IMR-90 (cell line): ENCODE data around the gene NCKAP5. TPM values are rescaled to one million over a fixed set of nuclear protein-coding genes. Genes with fewer than 3 reads are reported as not detected.

Experiments used
- ATAC-seq: fragments of 200-7000 bp; cut with Tn5 transposase; 2 replicates; pipeline ENCODE4 v1.9.1; 2020; ENCODE audit warnings: low read depth, mild to moderate bottlenecking, moderate library complexity
- BruUV-seq: library from RNA; stranded (reverse); fragments of 400-500 nt; replicated peaks from 2 replicates; lab custom pipeline; 2021; lab: Mats Ljungman, UMichigan
- CTCF ChIA-PET: fragments of 300-600 bp; formaldehyde crosslinking; extraction: SDS; loops from one replicate; lab custom pipeline; 2021; ENCODE audit warnings: antibody characterized with exemption; lab: Yijun Ruan, JAX
- POLR2A ChIA-PET: fragments of 300-600 bp; sonication (Branson Sonifier 250); formaldehyde crosslinking; loops from one replicate; lab custom pipeline; 2022; ENCODE audit warnings: antibody characterized with exemption; ENCODE audit not compliant: unreplicated experiment; lab: Charles Lee
- DNase-seq: peaks from one replicate; pipeline ENCODE4 v3.0.0; 2013
- H2AFZ ChIP-seq: replicated peaks from 2 replicates; pipeline ENCODE3; 2013; ENCODE audit warnings: low read length, mild to moderate bottlenecking; ENCODE audit not compliant: poor library complexity
- H2AK5ac ChIP-seq: 2 replicates; pipeline ENCODE4 v1.6.1; 2013; ENCODE audit warnings: low read depth, low read length, inconsistent platforms
- H2AK9ac ChIP-seq: replicated peaks from 2 replicates; pipeline ENCODE3; 2013; ENCODE audit warnings: mild to moderate bottlenecking, low read depth, low read length, moderate library complexity; ENCODE audit not compliant: poor library complexity
- H2BK120ac ChIP-seq: 2 replicates; pipeline ENCODE4 v1.6.1; 2013; ENCODE audit warnings: low read depth, low read length, inconsistent platforms
- H2BK15ac ChIP-seq: 3 replicates; pipeline ENCODE4 v1.6.1; 2013; ENCODE audit warnings: low read depth, low read length, inconsistent platforms
- H2BK20ac ChIP-seq: 2 replicates; pipeline ENCODE4 v1.6.1; 2013; ENCODE audit warnings: low read depth, mild to moderate bottlenecking, inconsistent platforms, low read length, moderate library complexity
- H2BK5ac ChIP-seq: 2 replicates; pipeline ENCODE4 v1.6.1; 2013; ENCODE audit warnings: mild to moderate bottlenecking, low read depth, low read length, inconsistent platforms; ENCODE audit not compliant: poor library complexity, severe bottlenecking
- H3K14ac ChIP-seq: replicated peaks from 2 replicates; pipeline ENCODE4 v1.6.1; 2013; ENCODE audit warnings: low read depth, low read length, inconsistent platforms
- H3K18ac ChIP-seq: 2 replicates; pipeline ENCODE4 v1.6.1; 2013; ENCODE audit warnings: low read depth, low read length, control low read depth
- H3K23ac ChIP-seq: 2 replicates; pipeline ENCODE4 v1.6.1; 2013; ENCODE audit warnings: low read depth, low read length, inconsistent platforms
- H3K27ac ChIP-seq: 2 replicates; pipeline ENCODE4 v1.5.1; 2013; ENCODE audit warnings: mild to moderate bottlenecking, control low read depth, low read length; ENCODE audit not compliant: insufficient read depth
- H3K27me3 ChIP-seq: 2 replicates; pipeline ENCODE4 v1.6.1; 2013; ENCODE audit warnings: low read length; ENCODE audit not compliant: control insufficient read depth, insufficient read depth
- H3K36me3 ChIP-seq: 2 replicates; pipeline ENCODE4 v1.6.1; 2013; ENCODE audit warnings: low read length, mixed read lengths; ENCODE audit not compliant: control insufficient read depth, insufficient read depth
- H3K4ac ChIP-seq: 2 replicates; pipeline ENCODE4 v1.6.1; 2013; ENCODE audit warnings: low read depth, low read length, inconsistent platforms
- H3K4me1 ChIP-seq: 2 replicates; pipeline ENCODE4 v1.6.1; 2013; ENCODE audit warnings: low read length, mixed read lengths; ENCODE audit not compliant: control insufficient read depth, insufficient read depth
- H3K4me2 ChIP-seq: 2 replicates; pipeline ENCODE4 v1.6.1; 2013; ENCODE audit warnings: low read depth, mild to moderate bottlenecking, control low read depth, low read length, moderate library complexity
- H3K4me3 ChIP-seq: 2 replicates; pipeline ENCODE4 v1.5.1; 2013; ENCODE audit warnings: low read depth, mild to moderate bottlenecking, control low read depth, low read length, moderate library complexity; ENCODE audit not compliant: insufficient read depth
- H3K56ac ChIP-seq: 2 replicates; pipeline ENCODE4 v1.6.1; 2013; ENCODE audit warnings: low read length, inconsistent platforms; ENCODE audit not compliant: insufficient read depth; ENCODE audit errors: extremely low read depth
- H3K79me1 ChIP-seq, 2 experiments: 2 replicates each; pipeline ENCODE4 v1.6.1; 2013; ENCODE audit warnings: low read length in 2 of 2, inconsistent platforms in 1 of 2, low read depth in 1 of 2
- H3K9ac ChIP-seq: 2 replicates; pipeline ENCODE4 v1.6.1; 2013; ENCODE audit warnings: low read depth, low read length, control low read depth
- H3K9me1 ChIP-seq: 2 replicates; pipeline ENCODE4 v1.6.1; 2013; ENCODE audit warnings: low read length, inconsistent platforms; ENCODE audit not compliant: insufficient read depth
- H3K9me3 ChIP-seq: 2 replicates; pipeline ENCODE4 v1.6.1; 2013; ENCODE audit warnings: low read length; ENCODE audit not compliant: control insufficient read depth, insufficient read depth
- H4K20me1 ChIP-seq: 2 replicates; pipeline ENCODE4 v1.6.1; 2013; ENCODE audit warnings: low read length, inconsistent platforms; ENCODE audit not compliant: insufficient read depth
- H4K5ac ChIP-seq: 2 replicates; pipeline ENCODE4 v1.6.1; 2013; ENCODE audit warnings: mild to moderate bottlenecking, low read depth, low read length, control low read depth
- H4K8ac ChIP-seq, 2 experiments: 2 replicates each; pipeline ENCODE4 v1.6.1; 2013; ENCODE audit warnings: low read depth in 2 of 2, low read length in 2 of 2, control low read depth in 1 of 2, inconsistent platforms in 1 of 2
- H4K91ac ChIP-seq: 2 replicates; pipeline ENCODE4 v1.6.1; 2013; ENCODE audit warnings: low read depth, low read length, inconsistent platforms; ENCODE audit not compliant: insufficient read depth
- NFE2L2 ChIP-seq: fragments of 150-350 bp; IDR thresholded peaks from 2 replicates; pipeline ENCODE4 v1.6.1; 2016; ENCODE audit warnings: low read depth, mild to moderate bottlenecking, low read length
- WGBS, 2 experiments: methylation state at CpG; one replicate each; pipeline versions ENCODE4 v1.1.5 to v1.1.7; 2013; ENCODE audit warnings: missing lambda C conversion rate in 2 of 2; ENCODE audit not compliant: insufficient read length in 1 of 2; ENCODE audit errors: extremely low coverage in 2 of 2; 5-methylcytosine and 5-hydroxymethylcytosine counted together
- dilution Hi-C: fragments of 300-500 bp; cut with HindIII; formaldehyde crosslinking; loops from one replicate; pipeline ENCODE4 v1.14.3; 2018; ENCODE audit warnings: low sequenced_read_pairs; ENCODE audit not compliant: unreplicated experiment
- in situ Hi-C: fragments of 300-500 bp; cut with MboI; formaldehyde crosslinking; loops from 3 replicates; pipeline ENCODE4 v1.14.3; 2019; ENCODE audit warnings: low sequenced_read_pairs, inconsistent platforms, mixed read lengths
- intact Hi-C: fragments of 100-400 bp; cut with micrococcal nuclease; formaldehyde crosslinking; loops from 2 replicates; pipeline ENCODE4 v1.10.0; 2022
- polyA plus RNA-seq, 3 experiments: library from polyadenylated mRNA; depleted of rRNA; stranded (reverse); fragments of >200 nt; gene quantifications; 2 replicates each; pipeline ENCODE4 v1.2.3, GENCODE V29; 2012; ENCODE audit warnings: low replicate concordance in 1 of 3
- total RNA-seq: library from RNA; depleted of rRNA; stranded (reverse); fragments of >200 nt; gene quantifications from 2 replicates; pipeline ENCODE4 v1.2.3, GENCODE V29; 2012

Gene NCKAP5
- total and polyA plus RNA-seq, 2 of the 4 experiments (the other 2 are of a cell fraction) = 2.7 to 3.9 TPM

DNA sequence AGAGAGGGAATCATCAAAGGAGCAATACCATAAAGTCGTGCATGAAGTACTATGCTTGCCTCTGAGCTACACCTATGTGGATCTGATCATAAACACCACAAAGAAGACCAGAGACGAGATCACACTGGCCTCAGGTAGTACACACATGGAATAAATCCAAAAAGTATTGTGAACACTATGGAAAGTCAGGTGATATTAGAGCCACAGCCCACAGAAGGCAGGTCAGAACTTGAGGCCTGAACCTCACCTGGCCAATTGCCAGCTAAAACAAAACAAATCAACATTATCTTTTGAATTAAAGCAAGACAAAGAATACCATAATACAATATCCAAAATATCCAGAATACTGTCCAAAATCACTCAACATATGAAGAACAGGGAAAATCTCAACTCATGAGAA, 371.1 kb downstream of the NCKAP5 start:
- no peaks in the 10 kb centered on the region for H3K27me3 ChIP-seq
- no peak overlapping the region for H3K4me3 ChIP-seq
- POLR2A ChIA-PET = interaction anchor here (0.5 kb wide), 1 partner anchor 133 kb away, joined by 5 read pairs; no protein-coding TSS in a partner anchor
- H4K5ac ChIP-seq = no peak overlapping the region; the same call in 1 of the 2 replicates
- H3K14ac ChIP-seq = no peak overlapping the region
- no peak overlapping the region for H2BK5ac ChIP-seq
- no peak overlapping the region for H3K23ac ChIP-seq
- H3K27ac ChIP-seq = no peak overlapping the region
- CTCF ChIA-PET = no interaction called here
- 0 out of 3 replicates have a peak overlapping the region, but pooled peaks have one; percentile 12 for H2BK15ac ChIP-seq
- dilution Hi-C loops = no loop called here
- peaks cover 25 to 37% of the 10 kb centered on the region in 2 experiments for H3K79me1 ChIP-seq
- H2BK120ac ChIP-seq = 0 out of 2 replicates have a peak overlapping the region, but pooled peaks have one; percentile 0
- peaks cover 13% of the 10 kb centered on the region for H3K4me1 ChIP-seq
- no peak for TF ChIP-seq NFE2L2
- in situ Hi-C loops = no loop called here
- no peak overlapping the region for H3K4me2 ChIP-seq
- no peaks in the 10 kb centered on the region for H3K36me3 ChIP-seq
- H2BK20ac ChIP-seq = no peak overlapping the region
- H2AK5ac ChIP-seq = no peak overlapping the region
- H3K9me3 ChIP-seq = no peaks in the 10 kb centered on the region
- peak overlapping the region; percentile 37; the same call in 1 of the 2 replicates for H3K18ac ChIP-seq
- H3K56ac ChIP-seq = no peak overlapping the region
- H4K20me1 ChIP-seq = no peaks in the 10 kb centered on the region
- H3K9ac ChIP-seq = no peak overlapping the region
- H3K4ac ChIP-seq = no peak overlapping the region
- H4K91ac ChIP-seq = no peak overlapping the region
- no TSS peak for BruUV-seq
- WGBS, 2 experiments = no CpG with 5 or more reads among the region's 2 CpGs
- no peak for ATAC-seq
- no peak for DNase-seq
- intact Hi-C loops = loop anchor here (10.0 kb wide), 1 partner anchor 208 kb away; no protein-coding TSS in a partner anchor
- no peaks in the 10 kb centered on the region; the same call in 1 of the 2 replicates for H3K9me1 ChIP-seq
- H2AK9ac ChIP-seq = no peak overlapping the region
- H2AFZ ChIP-seq = no peak overlapping the region
- no peak overlapping the region for H4K8ac ChIP-seq
